HL-60/S4 treated with phorbol 12-myristate 13-acetate at 8.2 ng/mL for 4 days and 3 days (cell line): ENCODE measurements around the gene CTBP2.

Experiments used
- in situ Hi-C: fragments of 300-500 bp; cut with MboI; formaldehyde crosslinking; loops from 2 replicates; pipeline ENCODE4 v1.15.0; 2022; ENCODE audit warnings: low sequenced_read_pairs

Gene CTBP2

DNA sequence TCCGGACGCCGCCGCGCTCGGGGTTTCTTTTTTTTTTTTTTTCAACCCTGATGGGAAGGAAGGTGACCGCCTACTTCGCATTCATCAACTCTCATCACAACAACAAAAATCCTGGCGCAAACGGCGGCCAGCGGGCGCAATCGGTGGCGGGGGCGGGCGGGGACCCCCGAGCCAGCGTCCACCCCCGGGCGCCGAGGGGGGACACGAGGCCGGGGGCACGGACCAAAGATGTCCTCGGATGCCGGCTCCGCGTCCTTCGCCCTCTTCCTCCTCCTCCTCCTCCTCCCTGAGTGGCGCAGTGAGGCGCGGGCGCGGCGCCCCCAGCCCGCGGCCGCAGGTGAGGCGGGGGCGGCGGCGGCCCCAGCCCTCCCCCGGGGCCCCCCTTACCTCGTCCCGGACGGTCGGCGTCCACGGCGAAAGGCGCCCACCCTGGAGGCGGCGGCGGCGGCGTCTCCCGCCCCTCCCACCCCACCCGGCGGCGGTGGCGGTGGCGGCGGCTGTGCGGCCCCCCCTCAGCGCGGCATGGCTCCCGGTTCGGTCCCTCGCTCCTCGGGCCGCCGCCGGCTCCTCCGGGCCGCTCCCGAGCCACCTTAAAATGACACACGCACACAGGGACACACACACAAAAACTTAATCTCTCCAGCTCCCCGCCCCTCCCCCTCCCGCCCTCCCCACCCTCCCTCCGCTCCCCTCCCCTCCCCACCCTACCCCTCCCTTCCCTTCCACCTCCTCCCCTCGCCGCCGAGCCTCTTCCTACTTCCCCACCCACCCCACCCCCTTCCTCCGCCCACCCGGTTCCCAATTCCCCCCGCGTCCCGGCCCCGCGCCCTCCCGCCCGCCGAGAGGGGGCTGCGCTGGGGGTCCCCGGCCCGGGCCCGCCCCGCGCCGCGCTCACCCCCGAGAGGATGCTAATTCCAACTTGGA, at the start of gene CTBP2:
Gene CTBP2 (minus strand): TSS at position 632 of the 924 bp plus-strand sequence.
- in situ Hi-C loops, result no loop called here

- in situ Hi-C loops, result no loop called here
Observed at GRCh38 chr10:125209591-125210355, 49.4 kb upstream of the CTBP2 start.

DNA sequence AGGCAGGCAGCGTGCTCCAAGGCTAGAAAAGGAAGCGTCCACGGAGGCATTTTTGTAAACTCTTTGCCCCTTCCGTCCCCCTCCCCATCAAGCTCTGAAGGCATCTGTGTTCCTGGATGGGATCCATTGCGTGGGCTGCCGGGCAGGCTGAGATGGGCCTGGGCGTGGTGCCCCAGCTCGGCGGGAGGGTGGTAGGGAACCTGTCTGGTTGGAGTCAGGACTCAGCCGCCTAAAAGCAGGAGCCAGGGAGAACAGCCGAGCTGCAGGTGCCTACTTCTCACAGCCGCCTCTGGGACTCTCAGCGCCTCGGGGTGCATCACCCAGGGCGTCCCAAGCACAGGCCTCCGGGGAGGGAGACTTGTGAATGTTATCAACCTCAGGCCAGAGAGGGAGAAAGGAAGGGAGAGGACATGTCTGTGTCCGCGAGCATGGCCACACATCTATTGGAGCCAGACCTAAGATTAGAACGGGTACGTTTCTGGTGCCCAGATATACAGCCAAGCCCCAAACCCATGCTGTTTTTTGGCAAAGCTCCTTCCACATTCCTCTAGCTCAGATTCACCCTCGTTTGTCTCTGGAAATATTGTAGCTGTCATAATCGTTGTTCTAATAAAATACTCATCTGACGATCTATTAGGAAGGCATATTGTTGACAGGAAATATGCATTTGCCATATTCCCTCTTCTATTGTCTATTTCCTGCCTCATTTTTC, 48.6 kb upstream of the CTBP2 start:
- in situ Hi-C loops, result no loop called here

GRCh38 chr10:125206623-125207022, 46.3 kb upstream of the CTBP2 start:
- in situ Hi-C loops, result no loop called here

DNA sequence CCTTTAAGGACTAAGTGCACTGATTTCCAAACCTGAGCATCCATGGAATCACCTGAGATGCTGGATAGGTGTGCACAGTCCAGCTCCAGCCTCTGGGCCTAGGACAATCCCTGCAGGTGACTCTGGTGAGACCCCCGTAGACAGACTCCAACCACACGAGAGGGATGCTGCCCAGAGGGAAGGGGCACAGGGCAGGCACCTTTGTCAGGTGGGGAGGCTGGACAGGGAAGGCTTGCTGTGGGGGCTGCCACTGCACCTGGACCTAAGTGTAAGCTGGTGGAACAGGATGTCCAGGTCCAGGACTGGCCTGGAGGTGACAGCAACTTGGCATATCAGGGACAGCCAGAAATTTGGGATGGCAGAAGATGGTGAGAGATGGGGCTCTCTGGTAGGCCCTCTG, 45.1 kb upstream of the CTBP2 start:
- in situ Hi-C loops, result no loop called here

DNA sequence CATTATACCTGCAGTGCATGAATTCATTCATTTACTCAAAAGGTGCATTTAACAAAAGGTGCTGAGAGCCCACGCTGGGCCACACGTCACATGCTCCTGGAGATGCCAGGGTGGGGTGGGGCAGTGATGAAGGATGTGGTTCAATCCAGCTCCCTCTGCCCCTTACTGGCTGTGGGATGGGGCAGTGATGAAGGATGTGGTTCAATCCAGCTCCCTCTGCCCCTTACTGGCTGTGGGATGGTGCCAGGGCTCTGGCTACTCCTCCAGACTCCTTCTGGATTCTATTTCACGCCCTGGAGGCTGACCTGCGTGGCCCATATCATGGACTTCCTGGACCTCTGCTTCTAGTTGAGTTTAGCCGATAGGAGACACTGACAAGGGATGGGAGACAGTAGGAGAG, 44.0 kb upstream of the CTBP2 start:
- in situ Hi-C loops, result no loop called here

- in situ Hi-C loops, result no loop called here
Observed at GRCh38 chr10:125203186-125203800, 42.9 kb upstream of the CTBP2 start.

GRCh38 chr10:125201791-125202622, 41.6 kb upstream of the CTBP2 start:
- in situ Hi-C loops, result no loop called here

GRCh38 chr10:125201108-125201524, 40.8 kb upstream of the CTBP2 start:
- in situ Hi-C loops, result no loop called here

- in situ Hi-C loops, result no loop called here
Observed at GRCh38 chr10:125200396-125200795, 40.0 kb upstream of the CTBP2 start.

- in situ Hi-C loops, result no loop called here
Observed at GRCh38 chr10:125199270-125199669, 38.9 kb upstream of the CTBP2 start.

- in situ Hi-C loops, result no loop called here
Observed at GRCh38 chr10:125194814-125195213, 34.5 kb upstream of the CTBP2 start.

GRCh38 chr10:125193306-125193877, 33.0 kb upstream of the CTBP2 start:
- in situ Hi-C loops, result no loop called here

- in situ Hi-C loops, result no loop called here
Observed at GRCh38 chr10:125192620-125193019, 32.3 kb upstream of the CTBP2 start.

DNA sequence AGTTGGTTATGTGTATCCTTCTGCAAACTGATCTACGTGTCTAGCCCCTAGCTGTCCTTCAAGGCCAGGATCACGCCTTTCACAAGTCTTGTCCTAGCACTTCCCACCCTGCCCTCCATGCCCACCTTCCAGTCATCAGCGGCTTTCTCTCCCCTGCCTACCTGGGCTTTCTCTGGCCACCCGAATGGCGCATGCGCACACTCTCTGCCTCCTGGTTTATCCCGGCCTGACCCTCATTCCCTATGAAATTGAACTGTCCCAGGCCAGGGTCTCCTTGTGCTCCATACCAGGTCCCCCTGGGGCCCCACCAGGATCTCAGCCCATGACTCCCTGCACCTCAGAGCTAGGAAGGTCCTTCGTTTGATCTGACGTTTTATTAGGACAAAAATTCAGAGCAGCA, 31.6 kb upstream of the CTBP2 start:
- in situ Hi-C loops, result no loop called here

GRCh38 chr10:125190946-125191345, 30.6 kb upstream of the CTBP2 start:
- in situ Hi-C loops, result no loop called here

DNA sequence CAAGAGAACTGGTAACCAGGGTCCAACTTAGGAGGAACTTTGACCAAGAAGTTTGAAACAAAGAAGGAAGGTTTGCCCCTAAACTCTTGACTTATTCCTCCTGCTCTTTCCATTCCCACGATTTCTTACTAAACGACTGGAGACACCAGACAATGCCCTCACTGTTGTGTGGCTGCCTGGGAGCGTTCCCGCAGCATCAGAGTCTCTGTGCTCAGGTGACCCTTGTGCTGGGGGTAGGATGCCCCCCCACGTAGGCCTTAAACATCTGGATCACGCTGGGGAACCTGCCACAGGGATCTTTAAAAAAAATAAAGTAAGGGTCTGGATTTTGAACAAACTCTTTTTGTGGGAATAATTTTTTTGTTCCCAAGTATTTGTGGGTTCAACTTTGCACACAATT, 30.1 kb upstream of the CTBP2 start:
- in situ Hi-C loops, result no loop called here

DNA sequence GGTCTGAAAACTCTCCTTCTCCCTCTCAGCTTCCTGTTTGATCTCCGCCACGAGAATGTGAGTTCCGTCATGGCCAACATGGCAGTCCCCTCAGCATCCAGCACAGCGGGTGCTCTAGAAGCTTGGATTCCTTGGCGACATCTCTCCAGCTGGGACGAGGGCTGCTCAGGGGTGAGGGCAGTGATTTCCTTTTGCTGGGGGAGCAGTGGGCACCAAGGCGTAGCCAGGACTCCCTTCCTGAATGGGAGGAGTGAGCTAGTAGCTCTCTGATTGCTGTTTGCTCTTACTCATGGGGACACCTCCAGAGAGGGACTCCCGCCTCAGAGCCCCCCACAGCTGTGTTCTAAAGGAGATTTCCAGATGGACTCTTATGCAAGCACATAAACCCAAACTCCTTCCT, 28.8 kb upstream of the CTBP2 start:
- in situ Hi-C loops, result no loop called here
